ENCODE measurements around the gene ADAP1. TPM values are rescaled to one million over a fixed set of nuclear protein-coding genes. Genes with fewer than 3 reads are reported as not detected.

The ADAP1 gene
- total RNA-seq, 2 donors from 2014 or later: 24.5 to 24.6 TPM

- H3K9me3 ChIP-seq: no peaks in the 10 kb centered on the region
- H3K27ac ChIP-seq: no peak overlapping the region
- peaks cover 3 to 14% of the 10 kb centered on the region in 2 donors for H3K4me1 ChIP-seq (ENCODE audit: control insufficient read depth in 1 of 2, low read depth in 2 of 2)
- H3K27me3 ChIP-seq (replicated peaks; ENCODE audit: insufficient read depth): no peaks in the 10 kb centered on the region
- no peak for TF ChIP-seq CTCF (IDR thresholded peaks at IDR 0.05)
- ATAC-seq (ENCODE audit: insufficient number of reproducible peaks, low FRiP score, low read depth) (no peak), DNase-seq (ENCODE audit: low spot score) (no peak)
- no peaks in the 10 kb centered on the region for H3K36me3 ChIP-seq
- peak overlapping the region; percentile 41 for H3K4me3 ChIP-seq
Measured at GRCh38 chr7:923108-924041, 31.1 kb downstream of the ADAP1 start.

GRCh38 chr7:922334-923107 lies 32.0 kb downstream of the ADAP1 start:
- no peaks in the 10 kb centered on the region for H3K27me3 ChIP-seq (replicated peaks; ENCODE audit: insufficient read depth)
- no peaks in the 10 kb centered on the region for H3K36me3 ChIP-seq
- H3K4me1 ChIP-seq (ENCODE audit: control insufficient read depth in 1 of 2, low read depth in 2 of 2): peaks cover 3 to 14% of the 10 kb centered on the region in 2 donors
- H3K4me3 ChIP-seq: peak overlapping the region; percentile 41
- H3K27ac ChIP-seq: no peak overlapping the region
- DNase-seq (ENCODE audit: low spot score) (no peak), ATAC-seq (ENCODE audit: insufficient number of reproducible peaks, low FRiP score, low read depth) (no peak)
- TF ChIP-seq CTCF (IDR thresholded peaks at IDR 0.05): no peak
- H3K9me3 ChIP-seq: no peaks in the 10 kb centered on the region

- ATAC-seq (ENCODE audit: insufficient number of reproducible peaks, low FRiP score, low read depth) (no peak), DNase-seq (ENCODE audit: low spot score) (no peak)
- H3K27me3 ChIP-seq (replicated peaks; ENCODE audit: insufficient read depth): no peaks in the 10 kb centered on the region
- H3K4me1 ChIP-seq (ENCODE audit: control insufficient read depth in 1 of 2, low read depth in 2 of 2): peaks cover 3 to 14% of the 10 kb centered on the region in 2 donors
- no peaks in the 10 kb centered on the region for H3K9me3 ChIP-seq
- no peak for TF ChIP-seq CTCF (IDR thresholded peaks at IDR 0.05)
- no peak overlapping the region for H3K27ac ChIP-seq
- H3K36me3 ChIP-seq: no peaks in the 10 kb centered on the region
- no peak overlapping the region for H3K4me3 ChIP-seq
Measured at GRCh38 chr7:921581-922333, 32.7 kb downstream of the ADAP1 start.

- no peak overlapping the region for H3K4me3 ChIP-seq
- peaks cover 3 to 14% of the 10 kb centered on the region in 2 donors for H3K4me1 ChIP-seq (ENCODE audit: control insufficient read depth in 1 of 2, low read depth in 2 of 2)
- H3K9me3 ChIP-seq: no peaks in the 10 kb centered on the region
- H3K36me3 ChIP-seq: no peaks in the 10 kb centered on the region
- ATAC-seq (ENCODE audit: insufficient number of reproducible peaks, low FRiP score, low read depth) (no peak), DNase-seq (ENCODE audit: low spot score) (no peak)
- TF ChIP-seq CTCF (IDR thresholded peaks at IDR 0.05): no peak
- H3K27me3 ChIP-seq (replicated peaks; ENCODE audit: insufficient read depth): no peaks in the 10 kb centered on the region
- no peak overlapping the region for H3K27ac ChIP-seq
Measured at GRCh38 chr7:921071-921461, 33.4 kb downstream of the ADAP1 start.

Measured in thoracic aorta (tissue), 2 donors.